HepG2 (cell line): Measurements from ENCODE around the gene ATP11B. TPM values are rescaled to one million over a fixed set of nuclear protein-coding genes. Genes with fewer than 3 reads are reported as not detected.

Source experiments
- ATAC-seq: fragments of 200-7000 bp; cut with Tn5 transposase; 3 replicates; pipeline ENCODE4 v1.9.1; 2020; ENCODE audit warnings: mild to moderate bottlenecking, moderate library complexity
- BruUV-seq: library from RNA; stranded (reverse); fragments of 400-500 nt; replicated peaks from 2 replicates; lab custom pipeline; 2021; lab: Mats Ljungman, UMichigan
- CTCF ChIA-PET: fragments of 300-600 bp; formaldehyde crosslinking; extraction: SDS; loops from one replicate; lab custom pipeline; 2021; ENCODE audit warnings: low total read pairs, inconsistent platforms, low intra/inter-chr PET ratio; lab: Yijun Ruan, JAX
- POLR2A ChIA-PET: fragments of 350-600 bp; sonication (Branson Sonifier 250); formaldehyde crosslinking; loops from one replicate; lab custom pipeline; 2020; ENCODE audit warnings: antibody characterized with exemption, inconsistent platforms; lab: Yijun Ruan, JAX
- DNase-seq: peaks from one replicate; pipeline ENCODE4 v3.0.0-alpha.2; 2015; ENCODE audit warnings: low spot score
- FAIRE-seq: peaks from 3 replicates; lab custom pipeline; 2011; peaks lifted over from hg19 to GRCh38; lab: Jason Lieb, UNC
- H2AFZ ChIP-seq: one replicate; pipeline ENCODE4 v1.6.1; 2011; ENCODE audit warnings: low read length, inconsistent platforms
- H3K27ac ChIP-seq: fragments of 300-600 bp; 3 replicates; pipeline ENCODE4 v1.8.0; 2011; ENCODE audit warnings: mixed run types, mild to moderate bottlenecking, mixed read lengths, low read length, inconsistent platforms; ENCODE audit not compliant: insufficient read depth; ENCODE audit errors: extremely low read length
- H3K27me3 ChIP-seq, 2 experiments: fragments of 200-600 bp in 1 of 2; 2 replicates in 1 of 2; 3 replicates in 1 of 2; pipeline versions ENCODE4 v1.6.0 to v1.8.0; 2011; ENCODE audit warnings: low read length in 2 of 2, mild to moderate bottlenecking in 2 of 2, moderate library complexity in 2 of 2, inconsistent platforms in 1 of 2; ENCODE audit not compliant: insufficient read depth in 2 of 2, control insufficient read depth in 1 of 2
- H3K36me3 ChIP-seq, 2 experiments: fragments of 200-600 bp in 1 of 2; replicated peaks in 1 of 2; 2 replicates in 1 of 2; 3 replicates in 1 of 2; pipeline versions ENCODE4 v1.5.1 to v1.8.0; 2011; ENCODE audit warnings: low read length in 2 of 2, inconsistent platforms in 1 of 2; ENCODE audit not compliant: insufficient read depth in 2 of 2, control insufficient read depth in 1 of 2
- H3K4me1 ChIP-seq: 2 replicates; pipeline ENCODE4 v1.5.1; 2012; ENCODE audit warnings: low read length, inconsistent platforms; ENCODE audit not compliant: insufficient read depth
- H3K4me2 ChIP-seq: 2 replicates; pipeline ENCODE4 v1.6.0; 2011; ENCODE audit warnings: low read depth, low read length, inconsistent platforms
- H3K4me3 ChIP-seq, 3 experiments: fragments of 200-600 bp in 1 of 3; sonication (generic), shearing (Covaris generic) in 1 of 3; replicated peaks in 1 of 3; 2 replicates each; pipeline ENCODE4 v1.5.1; 2011 to 2016; ENCODE audit warnings: low read length in 3 of 3, inconsistent platforms in 2 of 3, low read depth in 2 of 3, mild to moderate bottlenecking in 2 of 3, control low read depth in 1 of 3, mixed read lengths in 1 of 3; ENCODE audit not compliant: insufficient read depth in 1 of 3
- H3K79me2 ChIP-seq: one replicate; pipeline ENCODE4 v1.6.1; 2011; ENCODE audit warnings: low read length, inconsistent platforms; ENCODE audit not compliant: insufficient read depth
- H3K9ac ChIP-seq: 2 replicates; pipeline ENCODE4 v1.6.0; 2011; ENCODE audit warnings: mild to moderate bottlenecking, low read depth, low read length, inconsistent platforms; ENCODE audit not compliant: insufficient read depth
- H3K9me3 ChIP-seq: 2 replicates; pipeline ENCODE4 v1.5.1; 2012; ENCODE audit warnings: mild to moderate bottlenecking, low read length
- H4K20me1 ChIP-seq: 2 replicates; pipeline ENCODE4 v1.6.0; 2011; ENCODE audit warnings: inconsistent platforms, mild to moderate bottlenecking, low read length, moderate library complexity; ENCODE audit not compliant: insufficient read depth
- ASH2L ChIP-seq: fragments of 300-600, 200-600 bp; sonication (generic); IDR thresholded peaks from 2 replicates; pipeline ENCODE4 v1.7.0; 2017; ENCODE audit warnings: low read depth, mild to moderate bottlenecking, moderate library complexity, mixed read lengths, low read length; ENCODE audit not compliant: insufficient read length
- ATAD3A ChIP-seq: sonication (generic); formaldehyde crosslinking; IDR thresholded peaks from 2 replicates; pipeline ENCODE4 v1.4.0; 2020; ENCODE audit warnings: missing genetic modification reagents
- CENPBD1 ChIP-seq: sonication (generic); formaldehyde crosslinking; IDR thresholded peaks from 2 replicates; pipeline ENCODE4 v1.8.0; 2022; ENCODE audit warnings: missing genetic modification reagents, low read depth, mild to moderate bottlenecking, borderline replicate concordance
- MAX ChIP-seq: IDR thresholded peaks from 2 replicates; pipeline ENCODE4 v1.6.1; 2012; ENCODE audit warnings: inconsistent platforms
- MYPOP ChIP-seq: sonication (generic); formaldehyde crosslinking; IDR thresholded peaks from 2 replicates; pipeline ENCODE4 v1.8.1; 2023; ENCODE audit warnings: mild to moderate bottlenecking, moderate library complexity, missing genetic modification reagents
- NR2F2 ChIP-seq: IDR thresholded peaks from 2 replicates; pipeline ENCODE4 v1.6.1; 2012; ENCODE audit warnings: low read depth, inconsistent platforms, borderline replicate concordance
- NR3C1 ChIP-seq: sonication (generic); formaldehyde crosslinking; IDR thresholded peaks from 2 replicates; pipeline ENCODE4 v1.4.0; 2020; ENCODE audit warnings: missing genetic modification reagents
- PLSCR1 ChIP-seq: sonication (generic); formaldehyde crosslinking; IDR thresholded peaks from 2 replicates; pipeline ENCODE4 v1.5.0; 2020; ENCODE audit warnings: missing genetic modification reagents, mild to moderate bottlenecking, borderline replicate concordance
- SAP130 ChIP-seq: IDR thresholded peaks from 2 replicates; pipeline ENCODE4 v1.6.1; 2016; ENCODE audit warnings: low read depth
- SNAI1 ChIP-seq: sonication (generic); formaldehyde crosslinking; IDR thresholded peaks from 2 replicates; pipeline ENCODE4 v1.5.0; 2020; ENCODE audit warnings: mild to moderate bottlenecking, missing genetic modification reagents, borderline replicate concordance
- SNRNP70 ChIP-seq: fragments of 200-400 bp; formaldehyde crosslinking; IDR thresholded peaks from 2 replicates; pipeline ENCODE4 v1.6.1; 2017; ENCODE audit warnings: mild to moderate bottlenecking, low read depth, low read length, moderate library complexity
- XBP1 ChIP-seq: sonication (generic); formaldehyde crosslinking; IDR thresholded peaks from 2 replicates; pipeline ENCODE4 v1.5.0; 2020; ENCODE audit warnings: missing genetic modification reagents
- ZBTB21 ChIP-seq: sonication (generic); formaldehyde crosslinking; IDR thresholded peaks from 2 replicates; pipeline ENCODE4 v1.4.0; 2020; ENCODE audit warnings: missing genetic modification reagents
- ZBTB42 ChIP-seq: sonication (generic); formaldehyde crosslinking; IDR thresholded peaks from 2 replicates; pipeline ENCODE4 v1.5.0; 2020; ENCODE audit warnings: mild to moderate bottlenecking, missing genetic modification reagents
- ZNF674 ChIP-seq: sonication (generic); formaldehyde crosslinking; IDR thresholded peaks from 2 replicates; pipeline ENCODE4 v1.5.0; 2020; ENCODE audit warnings: low read depth, mild to moderate bottlenecking, missing genetic modification reagents
- ZNF781 ChIP-seq: sonication (generic); formaldehyde crosslinking; IDR thresholded peaks from 2 replicates; pipeline ENCODE4 v1.5.1; 2020; ENCODE audit warnings: borderline replicate concordance, mild to moderate bottlenecking, missing genetic modification reagents; ENCODE audit errors: not compliant biosample characterization
- WGBS: methylation state at CpG from one replicate; pipeline ENCODE4 v1.1.6; 2017; ENCODE audit warnings: low lambda C conversion rate; 5-methylcytosine and 5-hydroxymethylcytosine counted together
- in situ Hi-C: cut with HindIII; loops from 2 replicates; pipeline ENCODE4 v1.10.0; 2017; ENCODE audit warnings: low pct_unique_long_range_greater_than_20kb; ENCODE audit not compliant: extremely low pct_ligation_motif_present
- intact Hi-C: fragments of 100-400 bp; cut with micrococcal nuclease; formaldehyde crosslinking; loops from one replicate; pipeline ENCODE4 v1.10.0; 2022; ENCODE audit not compliant: unreplicated experiment
- polyA plus RNA-seq, 8 experiments: library from polyadenylated mRNA; depleted of rRNA in 3 of 8; stranded (reverse) in 7 of 8; unstranded in 1 of 8; fragments of >200 nt; fragmentation: Illumina TruSeq in 4 of 8; extraction: Trizol in 4 of 8; gene quantifications; 2 replicates each; pipeline versions ENCODE4 v1.2.1 to v1.2.3, GENCODE V29; 2011 to 2016; ENCODE audit warnings: low read depth in 4 of 8, missing spikeins in 1 of 8, mixed read lengths in 1 of 8; ENCODE audit not compliant: insufficient read depth in 1 of 8
- total RNA-seq, 5 experiments: library from RNA; depleted of rRNA; stranded (reverse); fragments of >200 nt; fragmentation: Illumina TruSeq; extraction: Trizol; gene quantifications; 2 replicates each; pipeline ENCODE4 v1.2.3, GENCODE V29; 2016; ENCODE audit warnings: low read depth in 1 of 5
- TF ChIP-seq, protein P1 (sequence below): sonication (generic); formaldehyde crosslinking; IDR thresholded peaks from 2 replicates; pipeline ENCODE4 v1.4.0; 2020; ENCODE audit warnings: mild to moderate bottlenecking, missing genetic modification reagents
- TF ChIP-seq, protein P2 (sequence below): sonication (generic); formaldehyde crosslinking; IDR thresholded peaks from 2 replicates; pipeline ENCODE4 v1.9.0; 2022; ENCODE audit warnings: low read depth, missing genetic modification reagents
- TF ChIP-seq, protein P3 (sequence below): sonication (generic); formaldehyde crosslinking; IDR thresholded peaks from 2 replicates; pipeline ENCODE4 v1.4.0; 2020; ENCODE audit warnings: missing genetic modification reagents

The ATP11B gene
- total and polyA plus RNA-seq, 2 of the 13 experiments (the other 11 are each of a cell fraction or from before 2014, with no cell fraction given), result 10.1 to 22.9 TPM

GRCh38 chr3:182782149-182782548 is 11.2 kb upstream of the ATP11B start:
- ChIA-PET CTCF (no interaction called here), POLR2A (no interaction called here)
- Histone ChIP-seq H3K79me2 (no peaks in the 10 kb centered on the region), H4K20me1 (no peaks in the 10 kb centered on the region), H3K9me3 (no peaks in the 10 kb centered on the region), H3K4me1 (no peaks in the 10 kb centered on the region), H3K27me3 (peaks cover 0 to 4% of the 10 kb centered on the region in 2 experiments; a peak in 2 of 5 replicates), H2AFZ (no peak overlapping the region), H3K9ac (no peak overlapping the region), H3K4me2 (no peak overlapping the region), H3K4me3 (no peak overlapping the region), H3K27ac (no peak overlapping the region), H3K36me3 (no peaks in the 10 kb centered on the region)
- ATAC-seq (no peak), FAIRE-seq (no peak), DNase-seq (no peak)
- no TSS peak for BruUV-seq
- in situ Hi-C loops, result no loop called here
- 34% methylated on average over 1 of the region's 1 CpG for WGBS
- intact Hi-C loops, result no loop called here
- no peak for TF ChIP-seq ZBTB21 (CRISPR knock-in tag)
- TF ChIP-seq ATAD3A (CRISPR knock-in tag), result no peak
- TF ChIP-seq SNAI1, result no peak
- no peak for TF ChIP-seq ZNF674 (CRISPR knock-in tag)
- TF ChIP-seq PLSCR1 (CRISPR knock-in tag), result no peak
- TF ChIP-seq ZNF781 (CRISPR knock-in tag), result no peak
- TF ChIP-seq NR3C1 (CRISPR knock-in tag), result no peak
- TF ChIP-seq, protein P1, sequence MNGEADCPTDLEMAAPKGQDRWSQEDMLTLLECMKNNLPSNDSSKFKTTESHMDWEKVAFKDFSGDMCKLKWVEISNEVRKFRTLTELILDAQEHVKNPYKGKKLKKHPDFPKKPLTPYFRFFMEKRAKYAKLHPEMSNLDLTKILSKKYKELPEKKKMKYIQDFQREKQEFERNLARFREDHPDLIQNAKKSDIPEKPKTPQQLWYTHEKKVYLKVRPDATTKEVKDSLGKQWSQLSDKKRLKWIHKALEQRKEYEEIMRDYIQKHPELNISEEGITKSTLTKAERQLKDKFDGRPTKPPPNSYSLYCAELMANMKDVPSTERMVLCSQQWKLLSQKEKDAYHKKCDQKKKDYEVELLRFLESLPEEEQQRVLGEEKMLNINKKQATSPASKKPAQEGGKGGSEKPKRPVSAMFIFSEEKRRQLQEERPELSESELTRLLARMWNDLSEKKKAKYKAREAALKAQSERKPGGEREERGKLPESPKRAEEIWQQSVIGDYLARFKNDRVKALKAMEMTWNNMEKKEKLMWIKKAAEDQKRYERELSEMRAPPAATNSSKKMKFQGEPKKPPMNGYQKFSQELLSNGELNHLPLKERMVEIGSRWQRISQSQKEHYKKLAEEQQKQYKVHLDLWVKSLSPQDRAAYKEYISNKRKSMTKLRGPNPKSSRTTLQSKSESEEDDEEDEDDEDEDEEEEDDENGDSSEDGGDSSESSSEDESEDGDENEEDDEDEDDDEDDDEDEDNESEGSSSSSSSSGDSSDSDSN, result no peak
- TF ChIP-seq SAP130 (CRISPR knock-in tag), result no peak
- TF ChIP-seq ZBTB42 (CRISPR knock-in tag), result no peak
- no peak for TF ChIP-seq SNRNP70
- TF ChIP-seq, protein P2, sequence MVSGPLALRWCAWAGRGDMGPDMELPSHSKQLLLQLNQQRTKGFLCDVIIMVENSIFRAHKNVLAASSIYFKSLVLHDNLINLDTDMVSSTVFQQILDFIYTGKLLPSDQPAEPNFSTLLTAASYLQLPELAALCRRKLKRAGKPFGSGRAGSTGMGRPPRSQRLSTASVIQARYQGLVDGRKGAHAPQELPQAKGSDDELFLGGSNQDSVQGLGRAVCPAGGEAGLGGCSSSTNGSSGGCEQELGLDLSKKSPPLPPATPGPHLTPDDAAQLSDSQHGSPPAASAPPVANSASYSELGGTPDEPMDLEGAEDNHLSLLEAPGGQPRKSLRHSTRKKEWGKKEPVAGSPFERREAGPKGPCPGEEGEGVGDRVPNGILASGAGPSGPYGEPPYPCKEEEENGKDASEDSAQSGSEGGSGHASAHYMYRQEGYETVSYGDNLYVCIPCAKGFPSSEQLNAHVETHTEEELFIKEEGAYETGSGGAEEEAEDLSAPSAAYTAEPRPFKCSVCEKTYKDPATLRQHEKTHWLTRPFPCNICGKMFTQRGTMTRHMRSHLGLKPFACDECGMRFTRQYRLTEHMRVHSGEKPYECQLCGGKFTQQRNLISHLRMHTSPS (CRISPR knock-in tag), result no peak
- no peak for TF ChIP-seq NR2F2
- TF ChIP-seq CENPBD1 (CRISPR knock-in tag), result no peak
- no peak for TF ChIP-seq MAX
- TF ChIP-seq MYPOP (CRISPR knock-in tag), result no peak
- TF ChIP-seq XBP1 (CRISPR knock-in tag), result no peak
- TF ChIP-seq ASH2L, result no peak
- TF ChIP-seq, protein P3, sequence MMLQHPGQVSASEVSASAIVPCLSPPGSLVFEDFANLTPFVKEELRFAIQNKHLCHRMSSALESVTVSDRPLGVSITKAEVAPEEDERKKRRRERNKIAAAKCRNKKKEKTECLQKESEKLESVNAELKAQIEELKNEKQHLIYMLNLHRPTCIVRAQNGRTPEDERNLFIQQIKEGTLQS (CRISPR knock-in tag), result no peak
